H1 (cell line): ENCODE data around the gene MPPED1. TPM values are rescaled to one million over a fixed set of nuclear protein-coding genes. Genes with fewer than 3 reads are reported as not detected.

Experiments used
- JUN ChIP-seq: IDR thresholded peaks from 2 replicates; pipeline ENCODE4 v1.6.1; 2011; ENCODE audit warnings: low read depth, mild to moderate bottlenecking, improper control_type of control experiment, low read length
- polyA plus RNA-seq, 7 experiments: library from polyadenylated mRNA; depleted of rRNA in 3 of 7; stranded (reverse) in 5 of 7; unstranded in 2 of 7; fragments of >200 nt in 5 of 7; fragments of 200-250 nt in 2 of 7; gene quantifications; 1 replicate in 5 of 7; 2 replicates in 1 of 7; 4 replicates in 1 of 7; pipeline versions ENCODE4 v1.2.1 to v1.2.3, GENCODE V29; 2011 to 2013; ENCODE audit warnings: missing spikeins in 2 of 7, mixed read lengths in 2 of 7
- total RNA-seq: library from RNA; stranded (reverse); fragmentation: NEBNext Ultra II Directional; extraction: Animal tissue kit (Norgen Biotek cat#: 25700); gene quantifications from 2 replicates; pipeline ENCODE4 v1.2.1, GENCODE V29; 2021

MPPED1 gene
- total and polyA plus RNA-seq, 2 of the 8 experiments (the other 6 are each of a cell fraction or from before 2014, with no cell fraction given): 0.29 to 0.37 TPM

DNA sequence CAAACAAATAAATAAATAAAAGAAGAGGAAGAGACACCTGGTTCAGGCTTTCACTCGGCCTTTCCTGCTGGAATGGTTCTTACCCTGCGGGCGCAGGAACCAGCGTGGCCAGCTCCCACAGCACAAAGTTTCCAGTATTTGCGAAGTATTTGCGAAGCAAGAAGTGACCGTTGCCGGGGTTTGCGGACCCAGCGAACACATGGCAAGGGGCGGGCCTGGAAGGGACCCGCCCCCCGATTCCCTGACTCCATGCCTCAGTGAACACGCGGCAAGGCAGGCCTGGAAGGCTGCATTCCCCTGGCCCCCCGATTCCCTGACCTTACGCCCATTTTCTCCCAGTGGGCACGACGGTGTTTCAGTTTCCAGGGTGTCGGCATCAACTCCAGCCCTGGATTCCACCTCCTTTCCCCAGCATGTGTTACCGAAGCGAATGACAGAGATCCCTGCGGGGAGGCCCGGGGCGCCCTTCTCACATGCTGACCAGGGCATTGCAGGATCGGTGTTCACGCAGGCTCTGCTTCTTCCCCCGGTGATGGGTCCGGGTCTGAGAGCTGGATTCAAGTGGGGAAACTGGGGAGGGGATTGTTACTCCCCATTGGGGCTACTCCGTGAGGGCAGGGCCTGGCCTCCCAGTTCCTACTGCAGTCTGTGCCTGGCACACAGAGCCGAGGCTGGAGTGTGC, 102.8 kb downstream of the MPPED1 start (continued):
- TF ChIP-seq JUN: no peak
